ENCODE results near the gene IPO4. TPM values are rescaled to one million over a fixed set of nuclear protein-coding genes. Genes with fewer than 3 reads are reported as not detected.

The IPO4 gene
- total RNA-seq, 2 donors from 2014 or later, result 12.1 to 15.7 TPM

- Histone ChIP-seq H3K4me1 (peaks cover 0 to 30% of the 10 kb centered on the region in 2 donors), H3K36me3 (peaks cover 70% of the 10 kb centered on the region)
- TF ChIP-seq CTCF (IDR thresholded peaks at IDR 0.05), result no peak
Observed at GRCh38 chr14:24164518-24164991, 24.1 kb downstream of the IPO4 start.

GRCh38 chr14:24162093-24162492 lies 26.5 kb downstream of the IPO4 start:
- Histone ChIP-seq H3K27me3 (no peaks in the 10 kb centered on the region), H3K9me3 (no peaks in the 10 kb centered on the region), H3K27ac (peak overlapping the region; percentile 96), H3K4me3 (peak overlapping the region; percentile 62 to 68), H3K36me3 (peaks cover 71% of the 10 kb centered on the region), H3K4me1 (peaks cover 0 to 30% of the 10 kb centered on the region in 2 donors)
- no peak for DNase-seq (ENCODE audit: low spot score)
- TF ChIP-seq CTCF (IDR thresholded peaks at IDR 0.05), result no peak

More at GRCh38 chr14:24164518-24164991, 24.1 kb downstream of the IPO4 start:
- Histone ChIP-seq H3K27me3 (no peaks in the 10 kb centered on the region), H3K4me3 (no peak overlapping the region), H3K27ac (no peak overlapping the region), H3K9me3 (no peaks in the 10 kb centered on the region)
- no peak for DNase-seq (ENCODE audit: low spot score)

GRCh38 chr14:24160850-24161804 lies 27.5 kb downstream of the IPO4 start, which contains the start of gene IRF9:
TSS of gene IRF9 (plus strand) at chr14:24161265. CDS start at chr14:24162145, 880 bp downstream.
- Histone ChIP-seq H3K4me3 (peak within 1 kb of the TSS; percentile 62 to 68), H3K9me3 (no peaks in the 10 kb centered on the region), H3K27ac (peak within 1 kb of the TSS; percentile 96), H3K36me3 (peaks cover 71% of the 10 kb centered on the region), H3K4me1 (peaks cover 0 to 30% of the 10 kb centered on the region in 2 donors), H3K27me3 (no peaks in the 10 kb centered on the region)
- TF ChIP-seq CTCF (IDR thresholded peaks at IDR 0.05), result peak; percentile 90 to 93
- peak; percentile 99 for DNase-seq (ENCODE audit: low spot score)

GRCh38 chr14:24160499-24160849 lies 28.1 kb downstream of the IPO4 start:
- Histone ChIP-seq H3K4me3 (no peak overlapping the region), H3K36me3 (peaks cover 71% of the 10 kb centered on the region)
- no peak for TF ChIP-seq CTCF (IDR thresholded peaks at IDR 0.05)

GRCh38 chr14:24159777-24160498 lies 28.7 kb downstream of the IPO4 start:
- no peak for TF ChIP-seq CTCF (IDR thresholded peaks at IDR 0.05)
- Histone ChIP-seq H3K9me3 (no peaks in the 10 kb centered on the region), H3K4me3 (no peak overlapping the region), H3K4me1 (peaks cover 0 to 30% of the 10 kb centered on the region in 2 donors), H3K27me3 (no peaks in the 10 kb centered on the region), H3K36me3 (peaks cover 71% of the 10 kb centered on the region), H3K27ac (peak overlapping the region in 1 of 2 donors; percentile 96)
- no peak for DNase-seq (ENCODE audit: low spot score)

More at GRCh38 chr14:24160499-24160849, 28.1 kb downstream of the IPO4 start:
- Histone ChIP-seq H3K9me3 (no peaks in the 10 kb centered on the region), H3K27me3 (no peaks in the 10 kb centered on the region), H3K27ac (peak overlapping the region; percentile 96), H3K4me1 (peaks cover 0 to 30% of the 10 kb centered on the region in 2 donors)
- no peak for DNase-seq (ENCODE audit: low spot score)

Data from right atrium auricular region (tissue), 2 donors.